Dermis lymphatic vessel endothelial cell (primary cell): ENCODE measurements around the gene NTMT2. TPM values are rescaled to one million over a fixed set of nuclear protein-coding genes. Genes with fewer than 3 reads are reported as not detected.

Source experiments
- total RNA-seq: library from RNA; depleted of rRNA; stranded (reverse); fragments of >200 nt; gene quantifications from 2 replicates; pipeline ENCODE4 v1.2.1, GENCODE V29; 2014

Gene NTMT2
- not detected in 2 replicates for total RNA-seq

DNA sequence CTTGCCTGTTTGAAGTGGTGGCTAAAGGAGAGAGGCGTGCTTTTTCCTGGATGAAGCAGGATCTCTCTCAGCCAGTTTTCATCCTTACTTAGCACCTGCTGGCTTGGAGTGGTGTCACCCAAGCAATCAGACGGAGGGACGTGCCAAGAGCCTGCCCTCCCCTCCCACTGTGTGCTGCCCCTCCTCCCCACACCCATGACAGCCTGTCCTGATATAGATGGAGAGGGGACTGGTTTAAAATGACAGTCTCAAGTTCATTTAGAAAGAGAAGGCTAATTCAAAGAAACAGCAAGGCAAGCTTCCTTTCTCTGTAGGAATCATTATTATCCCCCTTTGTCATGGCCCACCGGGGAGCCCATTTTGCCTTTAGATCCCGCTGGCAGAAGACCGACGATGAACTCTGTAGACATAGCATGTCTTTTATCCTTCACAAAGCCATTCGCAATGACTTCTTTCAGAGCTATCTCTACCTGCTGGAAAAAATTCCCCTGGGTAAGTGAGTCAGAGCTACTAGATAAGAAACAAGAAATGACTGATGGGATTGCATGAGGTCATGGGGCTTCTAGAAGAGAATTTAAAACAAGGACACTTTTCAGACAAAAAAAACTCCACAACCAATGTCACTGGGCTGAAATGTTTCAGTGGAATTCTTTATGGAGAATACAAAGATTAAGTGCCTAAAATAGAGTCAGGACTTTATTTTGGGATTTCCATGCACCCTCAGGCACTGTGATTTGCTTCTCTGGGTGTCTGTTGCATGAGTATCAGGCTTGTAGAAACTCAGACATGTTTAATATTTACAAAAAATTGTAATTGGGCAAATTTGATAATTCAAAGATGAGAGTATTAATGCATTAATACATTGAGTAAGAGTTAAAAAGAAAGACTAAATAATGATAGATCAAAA is at the start of gene NTMT2:
Gene NTMT2, plus strand, starts transcription at position 190 of the 907 bp plus-strand sequence. Its CDS starts 149 bp downstream, at position 339.

Other genes with a start within 250 kb of the NTMT2 start
- gene KIFAP3, start 71.3 kb upstream of the NTMT2 start, total RNA-seq: 16.7 and 21.7 TPM in 2 replicates